ENCODE data around the gene SLC4A1AP.
A peak's percentile ranks its signal among the peaks of the same experiment; 100 is the strongest.

SLC4A1AP gene

GRCh38 chr2:27727257-27727656 is 63.6 kb downstream of the SLC4A1AP start:
- H3K9me3 ChIP-seq (ENCODE audit: insufficient read depth, low read depth, low read length), result no peaks in the 10 kb centered on the region
- no peaks in the 10 kb centered on the region for H3K79me2 ChIP-seq (ENCODE audit: insufficient read depth, low read length)
- H3K27me3 ChIP-seq (ENCODE audit: insufficient read depth, low read length, poor library complexity, severe bottlenecking), result no peaks in the 10 kb centered on the region
- no peaks in the 10 kb centered on the region for H3F3A ChIP-seq (ENCODE audit: low read depth)
- H2AFZ ChIP-seq (ENCODE audit: low read length), result no peak overlapping the region
- H3K9me2 ChIP-seq (replicated peaks; ENCODE audit: low read depth, low read length), result no peaks in the 10 kb centered on the region
- no peaks in the 10 kb centered on the region for H3K36me3 ChIP-seq (ENCODE audit: insufficient read depth, low read length)
- no peak overlapping the region for H3K4me3 ChIP-seq (ENCODE audit: low read length, poor library complexity, severe bottlenecking)
- H3K4me2 ChIP-seq (ENCODE audit: low read depth, low read length, poor library complexity, severe bottlenecking), result no peak overlapping the region
- no peaks in the 10 kb centered on the region for H4K20me1 ChIP-seq (ENCODE audit: insufficient read depth, low read length, poor library complexity, severe bottlenecking)
- TF ChIP-seq CTCF (conservative IDR thresholded peaks at IDR 0.05; ENCODE audit: low read length) (no peak), EZH2phosphoT487 (IDR thresholded peaks at IDR 0.05; ENCODE audit: borderline replicate concordance) (no peak)
- H3K9ac ChIP-seq (ENCODE audit: low read depth, low read length, poor library complexity, severe bottlenecking), result no peak overlapping the region
- no peaks in the 10 kb centered on the region for H3K4me1 ChIP-seq (ENCODE audit: insufficient read depth, low read length, poor library complexity, severe bottlenecking)

- Histone ChIP-seq H3K9me2 (replicated peaks; ENCODE audit: low read depth, low read length) (no peaks in the 10 kb centered on the region), H4K20me1 (ENCODE audit: insufficient read depth, low read length, poor library complexity, severe bottlenecking) (no peaks in the 10 kb centered on the region), H3K4me1 (ENCODE audit: insufficient read depth, low read length, poor library complexity, severe bottlenecking) (no peaks in the 10 kb centered on the region), H3K9me3 (ENCODE audit: insufficient read depth, low read depth, low read length) (no peaks in the 10 kb centered on the region), H3K79me2 (ENCODE audit: insufficient read depth, low read length) (no peaks in the 10 kb centered on the region), H3K27me3 (ENCODE audit: insufficient read depth, low read length, poor library complexity, severe bottlenecking) (no peaks in the 10 kb centered on the region), H3K9ac (ENCODE audit: low read depth, low read length, poor library complexity, severe bottlenecking) (no peak overlapping the region), H2AFZ (ENCODE audit: low read length) (peak overlapping the region; percentile 58; the same call in 1 of the 2 replicates), H3K4me3 (ENCODE audit: low read length, poor library complexity, severe bottlenecking) (no peak overlapping the region), H3K36me3 (ENCODE audit: insufficient read depth, low read length) (no peaks in the 10 kb centered on the region), H3K4me2 (ENCODE audit: low read depth, low read length, poor library complexity, severe bottlenecking) (no peak overlapping the region), H3F3A (ENCODE audit: low read depth) (no peaks in the 10 kb centered on the region)
- TF ChIP-seq EZH2phosphoT487 (IDR thresholded peaks at IDR 0.05; ENCODE audit: borderline replicate concordance) (no peak), CTCF (conservative IDR thresholded peaks at IDR 0.05; ENCODE audit: low read length) (no peak)
These were observed 64.6 kb downstream of the SLC4A1AP start for GRCh38 chr2:27728081-27728858.

GRCh38 chr2:27729198-27729597 is 65.5 kb downstream of the SLC4A1AP start:
- peak overlapping the region; percentile 58; the same call in 1 of the 2 replicates for H2AFZ ChIP-seq (ENCODE audit: low read length)
- H3K4me1 ChIP-seq (ENCODE audit: insufficient read depth, low read length, poor library complexity, severe bottlenecking), result no peaks in the 10 kb centered on the region
- H3K9me3 ChIP-seq (ENCODE audit: insufficient read depth, low read depth, low read length), result no peaks in the 10 kb centered on the region
- no peak for TF ChIP-seq EZH2phosphoT487 (IDR thresholded peaks at IDR 0.05; ENCODE audit: borderline replicate concordance)
- no peak for TF ChIP-seq CTCF (conservative IDR thresholded peaks at IDR 0.05; ENCODE audit: low read length)
- no peaks in the 10 kb centered on the region for H4K20me1 ChIP-seq (ENCODE audit: insufficient read depth, low read length, poor library complexity, severe bottlenecking)
- H3F3A ChIP-seq (ENCODE audit: low read depth), result no peaks in the 10 kb centered on the region
- H3K9ac ChIP-seq (ENCODE audit: low read depth, low read length, poor library complexity, severe bottlenecking), result no peak overlapping the region
- no peaks in the 10 kb centered on the region for H3K9me2 ChIP-seq (replicated peaks; ENCODE audit: low read depth, low read length)
- no peak overlapping the region for H3K4me2 ChIP-seq (ENCODE audit: low read depth, low read length, poor library complexity, severe bottlenecking)
- H3K27me3 ChIP-seq (ENCODE audit: insufficient read depth, low read length, poor library complexity, severe bottlenecking), result no peaks in the 10 kb centered on the region
- no peaks in the 10 kb centered on the region for H3K79me2 ChIP-seq (ENCODE audit: insufficient read depth, low read length)
- H3K4me3 ChIP-seq (ENCODE audit: low read length, poor library complexity, severe bottlenecking), result no peak overlapping the region
- no peaks in the 10 kb centered on the region for H3K36me3 ChIP-seq (ENCODE audit: insufficient read depth, low read length)
